Testis (tissue), 3 donors: ENCODE results near the gene LTB4R2. TPM values are rescaled to one million over a fixed set of nuclear protein-coding genes. Genes with fewer than 3 reads are reported as not detected.

Experiments used
- DNase-seq: peaks from one replicate; pipeline ENCODE4 v3.0.0-alpha.2; 2019
- H3K27ac ChIP-seq, 2 donors: fragments of 200-600 bp; sonication (generic); one replicate each; pipeline ENCODE4 v1.5.1; 2019
- H3K27me3 ChIP-seq: fragments of 200-600 bp; sonication (generic); one replicate; pipeline ENCODE4 v1.5.1; 2019
- H3K36me3 ChIP-seq: fragments of 200-600 bp; sonication (generic); one replicate; pipeline ENCODE4 v1.5.1; 2017; ENCODE audit warnings: low read depth; ENCODE audit errors: missing control alignments
- H3K4me1 ChIP-seq: fragments of 200-600 bp; sonication (generic); one replicate; pipeline ENCODE4 v1.5.1; 2019
- H3K4me3 ChIP-seq, 2 donors: fragments of 200-600 bp; sonication (generic); one replicate each; pipeline ENCODE4 v1.5.1; 2017 to 2019
- H3K9me3 ChIP-seq: fragments of 200-600 bp; sonication (generic); one replicate; pipeline ENCODE4 v1.5.1; 2017
- POLR2A ChIP-seq: fragments of 450-650 bp; IDR thresholded peaks from one replicate; pipeline ENCODE4 v1.6.1; 2017; ENCODE audit warnings: antibody characterized with exemption, mild to moderate bottlenecking, moderate library complexity
- WGBS, 2 donors: methylation state at CpG; one replicate each; pipeline ENCODE4 v1.1.5; 2018; 5-methylcytosine and 5-hydroxymethylcytosine counted together
- intact Hi-C: fragments of 100-400 bp; cut with DNase I; formaldehyde crosslinking; loops from one replicate; pipeline ENCODE4 v1.15.1; 2023; ENCODE audit warnings: low total_unique reads
- polyA plus RNA-seq: library from polyadenylated mRNA; stranded (reverse); fragments of 350-450 nt; fragmentation: Illumina TruSeq; extraction: RNeasy Lipid Tissue Mini Kit (QIAGEN cat#74804); gene quantifications from one replicate; pipeline ENCODE4 v1.2.3, GENCODE V29; 2014; ENCODE audit warnings: low read depth, low replicate concordance; ENCODE audit not compliant: insufficient read depth
- total RNA-seq, 2 donors: library from RNA; depleted of rRNA; stranded (reverse); fragments of >200 nt; gene quantifications; one replicate each; pipeline ENCODE4 v1.2.3, GENCODE V29; 2016
- TF ChIP-seq, protein P1 (sequence below), 3 experiments: fragments of 450-650 bp in 2 of 3; fragments of 200-600 bp in 1 of 3; sonication (generic) in 1 of 3; IDR thresholded peaks; one replicate each; pipeline ENCODE4 v1.5.1; 2016 to 2019; ENCODE audit warnings: antibody characterized with exemption in 3 of 3, mild to moderate bottlenecking in 2 of 3, moderate library complexity in 1 of 3

Gene LTB4R2
- total and polyA plus RNA-seq, 3 donors from 2014 or later: 4.2 to 28.1 (median 23.4) TPM

DNA sequence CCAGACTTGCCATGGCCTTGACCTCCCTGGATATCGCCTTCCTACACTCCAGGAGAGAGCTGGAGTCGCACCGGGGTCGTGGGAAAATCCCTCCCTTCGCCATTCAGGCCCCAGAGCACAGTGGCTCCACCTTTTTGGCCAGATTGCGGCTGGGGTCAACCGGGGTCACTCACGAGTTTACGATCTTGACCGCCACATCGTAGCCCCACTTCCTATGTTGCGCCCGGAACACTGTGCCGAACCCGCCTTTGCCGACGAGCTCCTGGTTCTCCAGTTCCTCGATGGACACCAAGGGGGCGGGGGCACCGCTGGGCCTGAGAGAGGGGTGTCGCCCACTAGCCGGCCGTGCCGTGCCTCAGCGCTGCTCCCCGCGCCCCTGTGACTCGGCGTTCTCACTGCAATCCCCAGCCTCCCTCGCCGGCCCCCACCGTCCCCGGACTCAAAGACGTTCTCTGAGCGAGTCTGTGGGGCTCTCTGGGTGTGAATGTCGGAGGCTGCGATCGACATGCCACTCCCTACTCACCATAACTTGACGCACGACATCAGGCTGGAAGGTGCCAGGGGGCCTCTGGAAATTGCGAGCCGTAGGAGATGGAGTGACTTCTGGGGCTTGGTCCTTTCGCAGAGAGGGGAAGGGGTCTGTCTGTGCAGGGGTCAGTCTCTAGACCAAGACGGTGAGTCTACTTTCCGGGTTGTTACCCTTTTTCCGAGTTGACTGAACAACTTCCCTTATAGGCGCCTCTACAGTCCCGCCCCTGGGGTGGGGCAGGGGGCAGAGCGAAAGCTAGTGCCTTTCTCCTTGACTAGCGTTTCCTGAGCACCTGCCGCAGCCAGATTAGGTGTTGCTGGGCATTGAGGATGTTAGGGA is 29.6 kb downstream of the LTB4R2 start, which contains the start of gene RIPK3:
RIPK3 (minus strand) TSS at position 708 of the 868 bp plus-strand sequence; CDS start at position 543, 165 bp downstream.
- WGBS, 2 donors: 32 to 34% methylated on average over 21 to 39 of the region's 51 CpGs
- peak within 1 kb of the TSS; percentile 40 to 51 for H3K4me3 ChIP-seq
- no peak for TF ChIP-seq POLR2A
- TF ChIP-seq, protein P1, sequence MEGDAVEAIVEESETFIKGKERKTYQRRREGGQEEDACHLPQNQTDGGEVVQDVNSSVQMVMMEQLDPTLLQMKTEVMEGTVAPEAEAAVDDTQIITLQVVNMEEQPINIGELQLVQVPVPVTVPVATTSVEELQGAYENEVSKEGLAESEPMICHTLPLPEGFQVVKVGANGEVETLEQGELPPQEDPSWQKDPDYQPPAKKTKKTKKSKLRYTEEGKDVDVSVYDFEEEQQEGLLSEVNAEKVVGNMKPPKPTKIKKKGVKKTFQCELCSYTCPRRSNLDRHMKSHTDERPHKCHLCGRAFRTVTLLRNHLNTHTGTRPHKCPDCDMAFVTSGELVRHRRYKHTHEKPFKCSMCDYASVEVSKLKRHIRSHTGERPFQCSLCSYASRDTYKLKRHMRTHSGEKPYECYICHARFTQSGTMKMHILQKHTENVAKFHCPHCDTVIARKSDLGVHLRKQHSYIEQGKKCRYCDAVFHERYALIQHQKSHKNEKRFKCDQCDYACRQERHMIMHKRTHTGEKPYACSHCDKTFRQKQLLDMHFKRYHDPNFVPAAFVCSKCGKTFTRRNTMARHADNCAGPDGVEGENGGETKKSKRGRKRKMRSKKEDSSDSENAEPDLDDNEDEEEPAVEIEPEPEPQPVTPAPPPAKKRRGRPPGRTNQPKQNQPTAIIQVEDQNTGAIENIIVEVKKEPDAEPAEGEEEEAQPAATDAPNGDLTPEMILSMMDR (IDR thresholded peaks at IDR 0.05): no peak
- DNase-seq: no peak
- H3K9me3 ChIP-seq: no peaks in the 10 kb centered on the region
- no peaks in the 10 kb centered on the region for H3K36me3 ChIP-seq
- H3K27ac ChIP-seq: no peak within 1 kb of the TSS
- intact Hi-C loops: no loop called here
- no peaks in the 10 kb centered on the region for H3K27me3 ChIP-seq
- peaks cover 8% of the 10 kb centered on the region for H3K4me1 ChIP-seq

DNA sequence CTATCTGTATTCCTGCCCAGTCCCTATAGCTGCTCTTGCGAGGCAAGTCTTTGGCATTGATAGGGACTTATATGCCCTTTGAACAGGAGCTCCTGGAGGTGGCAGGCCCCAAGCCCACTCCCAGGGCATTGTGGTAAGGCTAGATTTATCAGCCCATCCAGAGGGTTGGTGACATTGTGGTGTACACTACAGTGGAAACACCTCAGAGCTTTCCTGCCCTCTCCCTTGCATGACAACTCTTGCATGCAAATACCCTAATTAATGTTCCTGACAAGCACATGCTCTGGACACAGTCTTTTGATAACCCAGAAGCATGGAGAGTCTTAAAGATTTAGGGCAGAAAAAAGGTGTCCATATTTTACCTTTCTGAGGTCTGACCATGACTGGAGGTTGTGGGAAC is 30.7 kb downstream of the LTB4R2 start:
- H3K27ac ChIP-seq: no peak overlapping the region
- no peaks in the 10 kb centered on the region for H3K9me3 ChIP-seq
- no peak for TF ChIP-seq POLR2A
- TF ChIP-seq, protein P1 (IDR thresholded peaks at IDR 0.05): no peak
- H3K4me3 ChIP-seq: no peak overlapping the region
- intact Hi-C loops: no loop called here
- no peaks in the 10 kb centered on the region for H3K36me3 ChIP-seq
- no peaks in the 10 kb centered on the region for H3K27me3 ChIP-seq
- no peak for DNase-seq
- 80 to 100% methylated on average over 1 of the region's 1 CpG for WGBS, 2 donors
- H3K4me1 ChIP-seq: no peaks in the 10 kb centered on the region

DNA sequence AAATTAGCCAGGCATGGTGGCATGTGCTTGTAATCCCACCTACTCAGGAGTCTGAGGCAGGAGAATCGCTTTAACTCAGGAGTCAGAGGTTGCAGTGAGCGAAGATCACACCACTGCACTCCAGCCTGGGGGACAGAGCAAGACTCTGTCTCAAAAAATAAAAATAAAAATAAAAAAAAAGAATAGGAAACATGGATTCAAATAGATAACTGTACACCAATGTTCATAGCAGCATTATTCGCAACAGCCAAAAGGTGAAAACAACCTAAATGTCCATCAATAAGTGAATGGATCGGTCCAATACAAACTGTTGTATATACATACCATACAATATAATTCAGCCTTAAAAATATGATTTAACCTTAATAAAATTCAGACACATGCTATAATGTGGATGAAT is 32.9 kb downstream of the LTB4R2 start:
- Histone ChIP-seq H3K36me3 (no peaks in the 10 kb centered on the region), H3K9me3 (no peaks in the 10 kb centered on the region), H3K4me1 (no peaks in the 10 kb centered on the region), H3K27me3 (no peaks in the 10 kb centered on the region), H3K4me3 (no peak overlapping the region), H3K27ac (no peak overlapping the region)
- no peak for DNase-seq
- no peak for TF ChIP-seq POLR2A
- TF ChIP-seq, protein P1 (IDR thresholded peaks at IDR 0.05): no peak
- intact Hi-C loops: no loop called here
- WGBS, 2 donors: 93 to 94% methylated on average over 4 of the region's 4 CpGs

DNA sequence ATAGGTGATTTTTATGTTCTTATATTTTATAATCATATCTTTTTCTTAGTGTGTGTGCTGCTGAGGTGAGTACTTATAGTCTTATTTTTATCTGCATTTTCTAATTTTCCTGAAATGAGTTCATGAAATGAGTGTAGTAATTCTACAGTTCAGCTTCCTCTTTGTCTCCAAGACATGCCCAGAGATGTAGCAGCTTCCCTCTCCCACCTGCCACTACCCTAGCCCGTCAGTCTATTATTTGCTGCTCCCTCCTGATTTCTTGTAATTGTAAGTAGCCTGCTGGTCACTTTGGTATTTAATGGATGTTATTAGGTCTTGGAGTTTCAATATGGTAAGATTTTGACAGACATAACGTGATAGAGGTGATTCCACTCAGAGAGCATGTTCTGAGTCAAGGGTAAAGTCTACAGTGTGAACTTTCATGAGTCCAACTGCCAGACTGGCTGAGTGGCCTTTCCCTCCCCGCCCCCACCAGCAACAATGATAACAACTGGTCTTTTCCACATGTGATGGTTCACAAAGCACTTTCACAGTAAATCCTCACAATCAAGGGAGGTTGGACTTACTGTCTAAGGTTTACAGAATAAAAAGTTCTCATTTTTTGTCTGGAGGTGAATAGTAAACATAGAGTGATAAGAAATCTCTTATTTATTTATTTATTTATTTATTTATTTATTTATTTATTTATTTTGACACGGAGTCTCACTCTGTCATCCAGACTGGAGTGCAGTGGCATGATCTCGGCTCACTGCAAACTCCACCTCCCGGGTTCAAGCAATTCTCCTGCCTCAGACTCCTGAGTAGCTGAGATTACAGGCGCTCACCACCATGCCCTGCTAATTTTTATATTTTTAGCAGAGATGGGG is 34.1 kb downstream of the LTB4R2 start:
- H3K4me1 ChIP-seq: no peaks in the 10 kb centered on the region
- no peak for TF ChIP-seq POLR2A
- TF ChIP-seq, protein P1 (IDR thresholded peaks at IDR 0.05): no peak
- H3K27ac ChIP-seq: no peak overlapping the region
- intact Hi-C loops: no loop called here
- no peaks in the 10 kb centered on the region for H3K36me3 ChIP-seq
- 86% methylated on average over 7 of the region's 7 CpGs for WGBS, 2 donors
- no peaks in the 10 kb centered on the region for H3K27me3 ChIP-seq
- H3K4me3 ChIP-seq: no peak overlapping the region
- no peaks in the 10 kb centered on the region for H3K9me3 ChIP-seq
- no peak for DNase-seq
